Gastrocnemius medialis (tissue), 4 donors: ENCODE results near the gene NCS1.

Experiments used
- POLR2A ChIP-seq, 2 donors: fragments of 450-650 bp; IDR thresholded peaks; one replicate each; pipeline ENCODE4 v1.6.1; 2017; ENCODE audit warnings: antibody characterized with exemption in 2 of 2, mild to moderate bottlenecking in 2 of 2, moderate library complexity in 2 of 2
- TF ChIP-seq, protein P1 (sequence below), 5 experiments: fragments of 450-650 bp in 3 of 5; fragments of 200-600 bp in 2 of 5; sonication (generic) in 2 of 5; IDR thresholded peaks in 4 of 5; conservative IDR thresholded peaks in 1 of 5; 1 replicate in 4 of 5; 2 replicates in 1 of 5; pipeline ENCODE4 v1.5.1; 2016 to 2019; ENCODE audit warnings: antibody characterized with exemption in 5 of 5, mild to moderate bottlenecking in 3 of 5, moderate library complexity in 3 of 5

- TF ChIP-seq POLR2A (IDR thresholded peaks at IDR 0.05) = no peak
- TF ChIP-seq, protein P1, sequence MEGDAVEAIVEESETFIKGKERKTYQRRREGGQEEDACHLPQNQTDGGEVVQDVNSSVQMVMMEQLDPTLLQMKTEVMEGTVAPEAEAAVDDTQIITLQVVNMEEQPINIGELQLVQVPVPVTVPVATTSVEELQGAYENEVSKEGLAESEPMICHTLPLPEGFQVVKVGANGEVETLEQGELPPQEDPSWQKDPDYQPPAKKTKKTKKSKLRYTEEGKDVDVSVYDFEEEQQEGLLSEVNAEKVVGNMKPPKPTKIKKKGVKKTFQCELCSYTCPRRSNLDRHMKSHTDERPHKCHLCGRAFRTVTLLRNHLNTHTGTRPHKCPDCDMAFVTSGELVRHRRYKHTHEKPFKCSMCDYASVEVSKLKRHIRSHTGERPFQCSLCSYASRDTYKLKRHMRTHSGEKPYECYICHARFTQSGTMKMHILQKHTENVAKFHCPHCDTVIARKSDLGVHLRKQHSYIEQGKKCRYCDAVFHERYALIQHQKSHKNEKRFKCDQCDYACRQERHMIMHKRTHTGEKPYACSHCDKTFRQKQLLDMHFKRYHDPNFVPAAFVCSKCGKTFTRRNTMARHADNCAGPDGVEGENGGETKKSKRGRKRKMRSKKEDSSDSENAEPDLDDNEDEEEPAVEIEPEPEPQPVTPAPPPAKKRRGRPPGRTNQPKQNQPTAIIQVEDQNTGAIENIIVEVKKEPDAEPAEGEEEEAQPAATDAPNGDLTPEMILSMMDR (IDR thresholded peaks at IDR 0.05 in 4 of 5, conservative IDR thresholded peaks at IDR 0.05 in 1 of 5) = no peak
Measured at GRCh38 chr9:130230631-130231030, 58.4 kb downstream of the NCS1 start.
